Endothelial cell (in vitro differentiated cells): Measurements from ENCODE around the gene COA6. TPM values are rescaled to one million over a fixed set of nuclear protein-coding genes. Genes with fewer than 3 reads are reported as not detected.
"Not testable (repeated sequence)": the region's sequence is repeated elsewhere in the genome, so short reads cannot be mapped to it uniquely, and the experiment has no call there.

Experiments
- DNase-seq: peaks from one replicate; pipeline ENCODE4 v3.0.0; 2021; ENCODE audit warnings: low spot score
- H3K27ac Mint-ChIP-seq: one replicate; pipeline ENCODE4 v1.8.0; 2021; ENCODE audit warnings: mixed read lengths, inconsistent platforms; ENCODE audit not compliant: unreplicated experiment
- H3K27me3 Mint-ChIP-seq: one replicate; pipeline ENCODE4 v1.8.0; 2021; ENCODE audit warnings: mild to moderate bottlenecking, moderate library complexity, mixed read lengths, inconsistent platforms; ENCODE audit not compliant: unreplicated experiment
- H3K36me3 Mint-ChIP-seq: one replicate; pipeline ENCODE4 v1.8.0; 2021; ENCODE audit warnings: mild to moderate bottlenecking, low read depth, mixed read lengths, inconsistent platforms; ENCODE audit not compliant: unreplicated experiment
- H3K4me1 Mint-ChIP-seq: one replicate; pipeline ENCODE4 v1.8.0; 2021; ENCODE audit warnings: mild to moderate bottlenecking, mixed read lengths, inconsistent platforms; ENCODE audit not compliant: unreplicated experiment
- H3K4me3 Mint-ChIP-seq: one replicate; pipeline ENCODE4 v1.8.0; 2021; ENCODE audit warnings: mild to moderate bottlenecking, mixed read lengths, inconsistent platforms; ENCODE audit not compliant: unreplicated experiment
- H3K9me3 Mint-ChIP-seq: one replicate; pipeline ENCODE4 v1.8.0; 2021; ENCODE audit warnings: mixed read lengths, inconsistent platforms; ENCODE audit not compliant: unreplicated experiment
- CTCF ChIP-seq: fragments of 200-600 bp; sonication (generic); IDR thresholded peaks from one replicate; pipeline ENCODE4 v1.5.0; 2021; ENCODE audit warnings: antibody characterized with exemption; ENCODE audit not compliant: unreplicated experiment
- total RNA-seq: library from RNA; stranded (reverse); fragmentation: NEBNext Ultra II Directional; extraction: Animal tissue kit (Norgen Biotek cat#: 25700); gene quantifications from one replicate; pipeline ENCODE4 v1.2.1, GENCODE V29; 2021; ENCODE audit not compliant: unreplicated experiment

The COA6 gene
- total RNA-seq, 1 donor from 2014 or later = 21.2 TPM

DNA sequence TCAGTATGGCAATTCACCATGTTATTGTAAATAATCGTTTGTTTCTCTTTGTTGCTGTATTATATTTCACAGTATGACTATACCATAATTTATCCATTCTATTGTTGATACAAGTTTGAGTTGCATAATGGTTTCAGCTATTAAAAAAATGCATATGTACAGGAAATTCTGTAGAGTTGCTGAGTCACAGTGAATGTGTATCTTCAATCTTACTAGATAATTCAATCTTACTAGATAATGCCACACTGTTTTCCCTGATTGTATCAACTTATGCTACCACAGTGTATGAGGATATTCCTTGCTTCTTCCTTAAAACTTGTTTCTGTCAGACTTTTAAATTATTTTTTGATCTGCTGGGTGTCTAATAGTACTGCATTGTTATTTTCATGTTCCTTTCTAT lies 3.5 kb upstream of the COA6 start:
- no peak for DNase-seq
- Mint-ChIP-seq H3K9me3 (no peaks in the 10 kb centered on the region), H3K36me3 (no peaks in the 10 kb centered on the region), H3K4me3 (no peak overlapping the region), H3K27ac (no peak overlapping the region), H3K4me1 (peaks cover 14% of the 10 kb centered on the region), H3K27me3 (peaks cover 3% of the 10 kb centered on the region)
- no peak for TF ChIP-seq CTCF

- TF ChIP-seq CTCF = no peak
- Mint-ChIP-seq H3K4me3 (no peak overlapping the region), H3K27me3 (peaks cover 3% of the 10 kb centered on the region), H3K27ac (no peak overlapping the region), H3K36me3 (peaks cover 4% of the 10 kb centered on the region), H3K4me1 (peaks cover 14% of the 10 kb centered on the region), H3K9me3 (no peaks in the 10 kb centered on the region)
- DNase-seq = no peak
These were observed 1.8 kb upstream of the COA6 start for GRCh38 chr1:234371414-234371813.

- peaks cover 10% of the 10 kb centered on the region for H3K36me3 Mint-ChIP-seq
- H3K27me3 Mint-ChIP-seq = peaks cover 3% of the 10 kb centered on the region
- no peak for DNase-seq
- H3K4me1 Mint-ChIP-seq = peaks cover 14% of the 10 kb centered on the region
- peak overlapping the region; percentile 99 for H3K27ac Mint-ChIP-seq
- no peaks in the 10 kb centered on the region for H3K9me3 Mint-ChIP-seq
- peak overlapping the region; percentile 98 for H3K4me3 Mint-ChIP-seq
- TF ChIP-seq CTCF = no peak
These were observed 1.1 kb upstream of the COA6 start for GRCh38 chr1:234372011-234372757.

DNA sequence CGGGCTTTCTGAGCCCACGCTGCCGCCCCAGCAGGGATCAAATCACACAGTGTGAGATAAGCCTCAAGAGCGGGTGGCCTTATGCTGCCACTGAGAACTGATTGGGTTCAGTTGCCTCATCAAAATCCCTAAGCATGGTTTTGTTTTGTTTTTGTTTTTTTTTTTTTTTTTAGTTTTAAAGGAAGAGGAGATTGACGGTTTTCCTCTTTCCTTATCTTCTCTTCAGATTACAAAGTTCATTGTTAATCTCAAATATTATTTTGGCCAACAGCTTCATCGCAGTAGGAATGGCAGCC lies 651 bp downstream of the COA6 start:
- DNase-seq = no peak
- Mint-ChIP-seq H3K27ac (peak overlapping the region; percentile 99), H3K27me3 (peaks cover 3% of the 10 kb centered on the region), H3K9me3 (no peaks in the 10 kb centered on the region), H3K36me3 (peaks cover 22% of the 10 kb centered on the region), H3K4me3 (peak overlapping the region; percentile 98), H3K4me1 (peaks cover 14% of the 10 kb centered on the region)
- no peak for TF ChIP-seq CTCF

GRCh38 chr1:234375672-234376071 lies 2.4 kb downstream of the COA6 start:
- Mint-ChIP-seq H3K27ac (no peak overlapping the region), H3K4me3 (no peak overlapping the region), H3K36me3 (peaks cover 29% of the 10 kb centered on the region), H3K9me3 (no peaks in the 10 kb centered on the region), H3K27me3 (peaks cover 3% of the 10 kb centered on the region), H3K4me1 (peaks cover 14% of the 10 kb centered on the region)
- no peak for TF ChIP-seq CTCF
- no peak for DNase-seq

GRCh38 chr1:234379591-234380109 lies 6.4 kb downstream of the COA6 start:
- H3K4me1 Mint-ChIP-seq, H3K9me3 Mint-ChIP-seq, DNase-seq, H3K27me3 Mint-ChIP-seq, H3K4me3 Mint-ChIP-seq, H3K27ac Mint-ChIP-seq: not testable (repeated sequence)
- H3K36me3 Mint-ChIP-seq = peaks cover 38% of the 10 kb centered on the region
